Thyroid gland (tissue), 4 donors: ENCODE results near the gene C17orf50. TPM values are rescaled to one million over a fixed set of nuclear protein-coding genes. Genes with fewer than 3 reads are reported as not detected.

Experiments used
- DNase-seq, 2 donors: peaks; one replicate each; pipeline ENCODE4 v3.0.0-alpha.2; 2019
- H3K27ac ChIP-seq, 3 donors: fragments of 200-600 bp; sonication (generic); 1 replicate in 2 of 3; 2 replicates in 1 of 3; pipeline ENCODE4 v1.5.1; 2016 to 2019; ENCODE audit warnings: mild to moderate bottlenecking in 1 of 3, moderate library complexity in 1 of 3
- H3K27me3 ChIP-seq: fragments of 200-600 bp; sonication (generic); one replicate; pipeline ENCODE4 v1.5.1; 2019
- H3K36me3 ChIP-seq, 2 donors: fragments of 200-600 bp; sonication (generic); one replicate each; pipeline ENCODE4 v1.5.1; 2016 to 2019
- H3K4me1 ChIP-seq, 2 donors: fragments of 200-600 bp; sonication (generic); one replicate each; pipeline ENCODE4 v1.5.1; 2017 to 2019
- H3K4me3 ChIP-seq, 3 donors: fragments of 200-600 bp; sonication (generic); replicated peaks in 1 of 3; 1 replicate in 2 of 3; 2 replicates in 1 of 3; pipeline ENCODE4 v1.5.1; 2016; ENCODE audit warnings: mild to moderate bottlenecking in 1 of 3
- H3K9me3 ChIP-seq: fragments of 200-600 bp; sonication (generic); one replicate; pipeline ENCODE4 v1.5.1; 2017
- CTCF ChIP-seq, 6 experiments: fragments of 200-600 bp in 3 of 6; fragments of 450-650 bp in 3 of 6; sonication (generic) in 3 of 6; IDR thresholded peaks; one replicate each; pipeline ENCODE4 v1.5.1; 2016 to 2019; ENCODE audit warnings: antibody characterized with exemption in 6 of 6, mild to moderate bottlenecking in 2 of 6, inconsistent platforms in 1 of 6, moderate library complexity in 1 of 6
- POLR2A ChIP-seq, 2 donors: fragments of 450-650 bp; IDR thresholded peaks; one replicate each; pipeline ENCODE4 v1.6.1; 2017; ENCODE audit warnings: antibody characterized with exemption in 2 of 2, mild to moderate bottlenecking in 2 of 2, moderate library complexity in 1 of 2
- WGBS, 2 donors: methylation state at CpG; one replicate each; pipeline ENCODE4 v1.1.5; 2017; 5-methylcytosine and 5-hydroxymethylcytosine counted together
- intact Hi-C: fragments of 100-400 bp; cut with DNase I; formaldehyde crosslinking; loops from one replicate; pipeline ENCODE4 v1.15.1; 2023
- total RNA-seq, 4 donors: library from RNA; depleted of rRNA; stranded (reverse); fragments of >200 nt; gene quantifications; one replicate each; pipeline ENCODE4 v1.2.3, GENCODE V29; 2016

C17orf50 gene
- total RNA-seq, 4 donors from 2014 or later: 0.40 TPM; not detected in 3

GRCh38 chr17:35797918-35798317 lies 37.2 kb downstream of the C17orf50 start:
- Histone ChIP-seq H3K9me3 (no peaks in the 10 kb centered on the region), H3K4me1 (peaks cover 42% of the 10 kb centered on the region in 2 donors), H3K36me3 (no peaks in the 10 kb centered on the region), H3K27me3 (no peaks in the 10 kb centered on the region), H3K27ac (no peak overlapping the region), H3K4me3 (no peak overlapping the region)
- no peak for TF ChIP-seq POLR2A (IDR thresholded peaks at IDR 0.05)
- no peak for TF ChIP-seq CTCF (IDR thresholded peaks at IDR 0.05)
- intact Hi-C loops: no loop called here
- 77 to 94% methylated on average over 5 of the region's 5 CpGs for WGBS, 2 donors
- no peak for DNase-seq

- H3K27me3 ChIP-seq: no peaks in the 10 kb centered on the region
- peak; percentile 97 to 99 for DNase-seq
- H3K4me1 ChIP-seq: peaks cover 23 to 45% of the 10 kb centered on the region in 2 donors
- H3K27ac ChIP-seq: peak overlapping the region; percentile 52 to 67 (median 61)
- intact Hi-C loops: no loop called here
- no peak overlapping the region for H3K4me3 ChIP-seq
- H3K36me3 ChIP-seq: no peaks in the 10 kb centered on the region
- H3K9me3 ChIP-seq: no peaks in the 10 kb centered on the region
- TF ChIP-seq CTCF (IDR thresholded peaks at IDR 0.05) (no peak), POLR2A (IDR thresholded peaks at IDR 0.05) (peak in 1 of 2 donors; percentile 45)
Observed at GRCh38 chr17:35799942-35800341, 39.3 kb downstream of the C17orf50 start.

GRCh38 chr17:35801583-35802224 lies 41.0 kb downstream of the C17orf50 start:
- H3K9me3 ChIP-seq: no peaks in the 10 kb centered on the region
- peak overlapping the region; percentile 9 to 39 (median 26) for H3K27ac ChIP-seq
- peaks cover 16 to 40% of the 10 kb centered on the region in 2 donors for H3K4me1 ChIP-seq
- no peak overlapping the region for H3K4me3 ChIP-seq
- TF ChIP-seq CTCF (IDR thresholded peaks at IDR 0.05) (no peak), POLR2A (IDR thresholded peaks at IDR 0.05) (no peak)
- no peaks in the 10 kb centered on the region for H3K36me3 ChIP-seq
- 66 to 77% methylated on average over 8 to 9 of the region's 9 CpGs for WGBS, 2 donors
- DNase-seq: peak; percentile 54 to 65
- H3K27me3 ChIP-seq: no peaks in the 10 kb centered on the region
- intact Hi-C loops: no loop called here

- peaks cover 11 to 27% of the 10 kb centered on the region in 2 donors for H3K4me1 ChIP-seq
- no peaks in the 10 kb centered on the region for H3K27me3 ChIP-seq
- TF ChIP-seq POLR2A (IDR thresholded peaks at IDR 0.05) (no peak), CTCF (IDR thresholded peaks at IDR 0.05) (peak; percentile 78 to 100 (median 94))
- intact Hi-C loops: loop anchor here (2.0 kb wide), 1 partner anchor 40 kb away; no protein-coding TSS in a partner anchor
- H3K9me3 ChIP-seq: no peaks in the 10 kb centered on the region
- peak overlapping the region in 1 of 3 donors; percentile 24 for H3K27ac ChIP-seq
- WGBS, 2 donors: 35 to 41% methylated on average over 1 of the region's 1 CpG
- peak; percentile 37 to 42 for DNase-seq
- no peaks in the 10 kb centered on the region for H3K36me3 ChIP-seq
- no peak overlapping the region for H3K4me3 ChIP-seq
Observed at GRCh38 chr17:35804658-35805192, 44.0 kb downstream of the C17orf50 start.
